ENCODE results near the gene EPB41L2. TPM values are rescaled to one million over a fixed set of nuclear protein-coding genes. Genes with fewer than 3 reads are reported as not detected.

Gene EPB41L2
- total RNA-seq, 1 experiment from 2014 or later = 91.7 TPM

- Mint-ChIP-seq H3K36me3 (ENCODE audit: insufficient read depth, unreplicated experiment) (peaks cover 6% of the 10 kb centered on the region), H3K4me1 (ENCODE audit: low read depth, unreplicated experiment) (peaks cover 23% of the 10 kb centered on the region), H3K4me3 (ENCODE audit: unreplicated experiment) (no peak overlapping the region), H3K9me3 (ENCODE audit: unreplicated experiment) (no peaks in the 10 kb centered on the region), H3K27me3 (ENCODE audit: insufficient read depth, unreplicated experiment) (no peaks in the 10 kb centered on the region), H3K27ac (ENCODE audit: unreplicated experiment) (no peak overlapping the region)
- no peaks in the 10 kb centered on the region for H3K9me3 ChIP-seq
- no peaks in the 10 kb centered on the region for H3K27me3 ChIP-seq (replicated peaks; ENCODE audit: control insufficient read depth, insufficient read depth, low read length)
- intact Hi-C loops (cut with micrococcal nuclease; ENCODE audit: unreplicated experiment) = no loop called here
- no peak for TF ChIP-seq CTCF (IDR thresholded peaks at IDR 0.05; ENCODE audit: insufficient read depth in 1 of 2, low read depth in 1 of 2, low read length in 1 of 2, severe bottlenecking in 1 of 2, unreplicated experiment in 1 of 2)
- no peaks in the 10 kb centered on the region for H3K36me3 ChIP-seq (ENCODE audit: control insufficient read depth, insufficient read depth, low read length)
- H3K4me1 ChIP-seq = peaks cover 13% of the 10 kb centered on the region; the same call in 1 of the 2 replicates
- CTCF ChIA-PET = no interaction called here
- BruUV-seq (replicated peaks) = no TSS peak
- H3K4me3 ChIP-seq (ENCODE audit: low read depth, low read length) = no peak overlapping the region
- DNase-seq = no peak
- POLR2A ChIA-PET = no interaction called here
These were observed 113.5 kb downstream of the EPB41L2 start for GRCh38 chr6:130949553-130949952.

GRCh38 chr6:130947464-130947863 is 115.6 kb downstream of the EPB41L2 start:
- ChIA-PET CTCF (interaction anchor here (0.9 kb wide), 1 partner anchor 120 kb away, joined by 3 read pairs; the partner anchor contains the start of gene SMLR1), POLR2A (no interaction called here)
- H3K4me3 ChIP-seq (ENCODE audit: low read depth, low read length) = no peak overlapping the region
- H3K27me3 Mint-ChIP-seq (ENCODE audit: insufficient read depth, unreplicated experiment) = no peaks in the 10 kb centered on the region
- peaks cover 13% of the 10 kb centered on the region; the same call in 1 of the 2 replicates for H3K4me1 ChIP-seq
- no peaks in the 10 kb centered on the region for H3K9me3 Mint-ChIP-seq (ENCODE audit: unreplicated experiment)
- H3K27me3 ChIP-seq (replicated peaks; ENCODE audit: control insufficient read depth, insufficient read depth, low read length) = no peaks in the 10 kb centered on the region
- no TSS peak for BruUV-seq (replicated peaks)
- peak overlapping the region; percentile 3 for H3K27ac Mint-ChIP-seq (ENCODE audit: unreplicated experiment)
- DNase-seq = peak in 1 of 2 experiments; percentile 32
- H3K4me1 Mint-ChIP-seq (ENCODE audit: low read depth, unreplicated experiment) = peaks cover 36% of the 10 kb centered on the region
- H3K9me3 ChIP-seq = no peaks in the 10 kb centered on the region
- H3K36me3 ChIP-seq (ENCODE audit: control insufficient read depth, insufficient read depth, low read length) = no peaks in the 10 kb centered on the region
- H3K4me3 Mint-ChIP-seq (ENCODE audit: unreplicated experiment) = no peak overlapping the region
- no peaks in the 10 kb centered on the region for H3K36me3 Mint-ChIP-seq (ENCODE audit: insufficient read depth, unreplicated experiment)
- intact Hi-C loops (cut with micrococcal nuclease; ENCODE audit: unreplicated experiment) = no loop called here
- TF ChIP-seq CTCF (IDR thresholded peaks at IDR 0.05; ENCODE audit: insufficient read depth in 1 of 2, low read depth in 1 of 2, low read length in 1 of 2, severe bottlenecking in 1 of 2, unreplicated experiment in 1 of 2) = no peak

GRCh38 chr6:130946076-130946475 is 117.0 kb downstream of the EPB41L2 start:
- Mint-ChIP-seq H3K27me3 (ENCODE audit: insufficient read depth, unreplicated experiment) (no peaks in the 10 kb centered on the region), H3K4me1 (ENCODE audit: low read depth, unreplicated experiment) (peaks cover 36% of the 10 kb centered on the region), H3K27ac (ENCODE audit: unreplicated experiment) (no peak overlapping the region), H3K4me3 (ENCODE audit: unreplicated experiment) (no peak overlapping the region), H3K9me3 (ENCODE audit: unreplicated experiment) (no peaks in the 10 kb centered on the region), H3K36me3 (ENCODE audit: insufficient read depth, unreplicated experiment) (no peaks in the 10 kb centered on the region)
- no peak overlapping the region for H3K4me3 ChIP-seq (ENCODE audit: low read depth, low read length)
- H3K27me3 ChIP-seq (replicated peaks; ENCODE audit: control insufficient read depth, insufficient read depth, low read length) = no peaks in the 10 kb centered on the region
- intact Hi-C loops (cut with micrococcal nuclease; ENCODE audit: unreplicated experiment) = no loop called here
- H3K9me3 ChIP-seq = no peaks in the 10 kb centered on the region
- TF ChIP-seq CTCF (IDR thresholded peaks at IDR 0.05; ENCODE audit: insufficient read depth in 1 of 2, low read depth in 1 of 2, low read length in 1 of 2, severe bottlenecking in 1 of 2, unreplicated experiment in 1 of 2) = no peak
- DNase-seq = no peak
- H3K4me1 ChIP-seq = peaks cover 13% of the 10 kb centered on the region; the same call in 1 of the 2 replicates
- BruUV-seq (replicated peaks) = no TSS peak
- no peaks in the 10 kb centered on the region for H3K36me3 ChIP-seq (ENCODE audit: control insufficient read depth, insufficient read depth, low read length)
- ChIA-PET CTCF (no interaction called here), POLR2A (no interaction called here)

Data from Caco-2 (cell line).